Renal cortical epithelial cell (primary cell): Measurements from ENCODE around the gene DCD. TPM values are rescaled to one million over a fixed set of nuclear protein-coding genes. Genes with fewer than 3 reads are reported as not detected.
"Not testable (repeated sequence)": the region's sequence is repeated elsewhere in the genome, so short reads cannot be mapped to it uniquely, and the experiment has no call there.

Experiments used
- DNase-seq: peaks from one replicate; pipeline ENCODE4 v3.0.0-alpha.2; 2011; ENCODE audit warnings: low read depth
- total RNA-seq: library from RNA; depleted of rRNA; stranded (reverse); fragments of >200 nt; gene quantifications from 2 replicates; pipeline ENCODE4 v1.2.3, GENCODE V29; 2014

DCD gene
- not detected in 2 replicates for total RNA-seq

DNA sequence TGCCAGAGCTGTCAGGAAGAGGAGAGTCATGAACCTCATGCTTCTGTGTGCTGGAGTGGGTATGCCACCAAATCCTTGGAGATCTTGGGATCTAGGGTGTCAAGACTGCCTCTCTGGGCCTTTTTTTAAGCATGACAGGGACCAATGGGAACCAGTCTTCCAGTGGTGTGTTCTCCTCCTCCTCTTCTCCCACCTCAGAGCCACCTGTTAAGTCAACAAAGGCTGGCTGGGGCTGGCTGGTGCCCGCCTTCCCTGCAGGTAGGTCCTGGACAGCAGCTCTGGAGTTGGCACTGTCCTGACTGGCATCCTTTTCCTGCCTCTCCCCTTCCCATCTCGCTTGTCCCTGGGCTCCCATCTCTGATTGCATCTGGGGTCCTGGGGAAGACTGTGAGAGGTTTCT, at the start of gene DCD:
DCD (minus strand) TSS at position 101 of the 400 bp plus-strand sequence; CDS start at position 39, 62 bp downstream.
- no peak for DNase-seq

DNA sequence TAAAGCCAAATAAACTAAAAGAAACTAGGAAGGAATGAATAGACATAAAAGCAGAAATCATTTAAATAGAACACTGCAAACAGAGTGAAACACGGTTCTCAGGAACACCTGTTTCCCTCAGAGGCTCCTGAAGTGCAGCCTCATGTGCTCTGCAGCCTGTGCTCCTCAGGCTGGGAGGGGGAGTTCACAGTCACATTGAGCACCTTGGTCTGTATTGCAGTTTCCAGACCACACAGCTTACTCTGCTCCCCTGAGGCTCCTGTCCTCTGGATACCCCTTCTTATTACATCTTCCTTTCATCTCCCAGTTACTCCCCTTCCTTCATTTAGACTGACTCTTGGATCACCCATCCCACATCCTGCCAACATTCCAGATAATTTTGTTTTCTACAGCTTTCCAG, 49.7 kb upstream of the DCD start:
- no peak for DNase-seq

DNA sequence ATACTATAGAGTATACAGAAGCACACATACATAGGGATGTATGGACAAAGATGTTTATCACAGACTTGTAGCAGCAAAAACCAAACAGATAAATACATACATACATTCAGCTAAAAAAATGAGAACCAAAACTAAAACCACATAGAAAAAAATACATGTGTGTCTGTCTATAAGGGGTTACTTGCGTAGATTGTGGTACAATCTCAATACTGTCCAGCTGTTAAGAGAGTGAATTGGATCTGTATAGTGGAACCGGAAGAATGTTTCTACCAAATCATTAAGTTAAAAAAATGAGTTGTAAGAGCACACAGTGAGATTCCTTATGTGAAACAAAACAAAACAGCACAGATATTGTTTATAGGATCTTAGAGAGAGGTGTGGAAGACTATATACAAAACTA, 44.2 kb upstream of the DCD start:
- DNase-seq: no peak

DNA sequence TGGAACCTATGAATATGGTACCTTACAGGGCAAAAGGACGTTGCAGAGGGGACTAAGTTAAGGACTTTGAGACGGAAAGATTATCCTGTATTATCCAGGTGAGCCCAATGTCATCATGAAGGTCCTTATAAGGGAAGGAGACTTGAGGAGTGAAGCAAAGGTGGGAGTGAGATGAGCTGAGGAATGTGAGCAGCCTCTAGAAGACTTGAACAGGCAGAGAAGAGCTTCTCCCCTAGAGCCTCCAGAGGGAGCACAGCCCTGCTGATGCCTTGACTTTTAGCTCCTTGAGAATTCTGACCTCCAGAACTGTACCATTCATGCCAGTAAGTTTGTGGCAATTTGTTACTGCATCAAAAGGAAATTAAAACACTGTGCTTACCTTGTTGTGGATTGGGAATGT, 41.8 kb upstream of the DCD start:
- DNase-seq: no peak

GRCh38 chr12:54689034-54689372, 40.8 kb upstream of the DCD start:
- no peak for DNase-seq

GRCh38 chr12:54688309-54689033, 40.3 kb upstream of the DCD start:
- no peak for DNase-seq

DNA sequence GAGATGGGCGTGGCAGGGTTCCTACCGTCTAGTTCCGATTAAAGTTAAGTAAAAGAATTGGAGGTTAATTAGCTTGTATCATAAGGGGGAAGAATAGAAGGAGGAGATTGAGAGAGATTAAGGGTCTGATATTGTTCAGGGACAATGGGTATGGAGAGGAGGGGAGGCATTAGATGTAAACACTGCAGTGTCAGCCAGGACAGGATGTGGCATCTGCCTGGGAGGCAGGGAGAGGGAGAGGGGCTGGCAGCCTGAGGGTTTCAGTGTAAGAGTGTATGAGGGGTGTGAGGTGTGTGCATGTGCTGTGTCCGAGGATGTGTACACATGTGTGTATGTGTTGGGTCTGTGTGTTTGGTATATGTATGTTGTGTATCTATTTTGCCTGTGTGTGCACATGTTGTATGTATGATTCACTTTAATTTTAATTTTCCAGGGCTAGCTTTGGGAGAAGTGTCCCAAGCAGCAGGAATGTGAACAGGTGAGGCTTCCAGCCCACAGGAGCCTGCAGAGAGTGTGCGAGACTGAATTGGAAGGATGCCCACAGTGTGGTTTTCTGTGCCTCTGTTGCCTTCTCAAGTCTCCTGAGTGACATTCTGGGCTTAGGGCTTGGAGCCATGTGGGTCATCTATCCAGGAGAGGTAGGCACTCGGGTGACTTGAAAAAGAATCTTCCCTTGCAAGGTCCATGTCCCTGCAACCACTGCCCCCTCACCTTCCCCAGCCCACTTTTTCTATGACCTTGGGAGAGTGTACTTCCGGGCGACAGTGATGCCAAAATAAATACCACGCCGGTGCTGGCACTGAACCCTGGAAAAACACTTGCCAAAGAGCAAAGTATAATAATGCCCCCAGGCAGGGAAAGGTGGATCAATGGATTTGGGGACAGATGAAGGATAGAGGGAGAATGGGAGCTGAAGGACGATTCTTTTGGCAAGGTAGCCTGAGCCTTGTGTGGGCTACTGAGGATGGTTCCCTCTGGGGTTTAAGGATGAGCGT, 36.8 kb upstream of the DCD start:
- DNase-seq: no peak

GRCh38 chr12:54683398-54683797, 35.2 kb upstream of the DCD start:
- DNase-seq: no peak

GRCh38 chr12:54682674-54683073, 34.5 kb upstream of the DCD start:
- DNase-seq: no peak

GRCh38 chr12:54680374-54680773, 32.2 kb upstream of the DCD start:
- peak; percentile 20 for DNase-seq

DNA sequence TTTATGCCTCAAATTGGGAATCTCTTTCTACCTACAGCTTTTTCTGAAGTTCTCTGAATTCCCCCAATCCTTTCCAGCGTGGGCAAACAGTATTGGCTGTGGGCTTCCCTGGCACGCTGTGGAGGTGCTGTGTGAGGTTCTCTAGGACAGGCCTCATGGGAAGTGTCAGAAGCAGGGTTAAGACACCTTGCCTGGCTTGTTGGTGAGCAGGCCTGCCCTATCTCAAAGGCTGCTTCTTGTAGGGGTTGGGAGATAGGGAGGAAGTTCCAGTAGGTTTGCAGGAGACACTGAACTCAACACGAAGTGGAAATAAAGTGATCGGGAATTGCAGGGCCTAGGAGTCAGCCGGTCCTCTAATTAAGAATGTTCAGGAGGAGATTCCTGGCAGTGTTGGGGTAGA, 30.0 kb upstream of the DCD start:
- DNase-seq: no peak

GRCh38 chr12:54667945-54668344, 19.8 kb upstream of the DCD start:
- no peak for DNase-seq

DNA sequence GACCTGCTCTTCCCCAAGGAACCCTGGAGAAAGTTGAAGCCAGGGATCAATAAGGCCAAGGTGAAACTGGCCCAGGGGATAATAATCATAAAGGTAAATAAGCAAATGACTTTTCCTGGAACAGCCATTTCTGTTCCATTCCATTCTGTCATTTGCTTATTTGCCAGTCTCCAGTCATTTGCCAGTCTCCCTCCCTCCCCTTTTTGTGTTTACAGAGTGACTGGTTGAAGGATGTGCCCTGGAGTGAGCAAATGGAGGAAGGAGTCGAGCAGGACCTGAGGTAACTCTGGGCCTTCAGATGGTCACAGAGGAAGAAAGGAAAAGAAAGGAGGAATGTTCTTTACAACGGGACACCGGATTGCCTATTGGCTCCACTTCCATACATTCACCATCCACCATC, 17.8 kb upstream of the DCD start:
- no peak for DNase-seq

DNA sequence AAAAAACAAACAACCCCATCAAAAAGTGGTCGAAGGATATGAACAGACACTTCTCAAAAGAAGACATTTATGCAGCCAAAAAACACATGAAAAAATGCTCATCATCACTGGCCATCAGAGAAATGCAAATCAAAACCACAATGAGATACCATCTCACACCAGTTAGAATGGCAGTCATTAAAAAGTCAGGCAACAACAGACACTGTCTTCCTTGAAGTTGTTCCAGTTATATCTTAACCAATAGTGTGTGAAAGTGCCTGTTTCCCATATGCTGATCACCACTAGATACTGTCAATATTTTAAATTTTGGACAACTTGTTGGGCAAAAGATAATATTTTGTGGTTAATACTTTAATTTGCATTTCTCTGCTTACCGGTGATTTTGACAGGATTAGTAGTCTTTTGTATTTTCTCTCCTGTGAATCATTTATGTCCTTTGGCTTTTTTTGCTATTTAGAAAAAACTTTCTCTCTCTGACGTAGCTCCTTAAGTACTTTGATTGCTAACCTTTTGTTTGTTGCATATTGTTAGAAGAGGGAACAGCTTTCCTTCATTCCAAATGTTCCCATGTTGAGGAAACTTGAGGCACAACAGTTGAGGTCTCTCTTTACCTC, 17.0 kb upstream of the DCD start:
- not testable (repeated sequence) for DNase-seq

DNA sequence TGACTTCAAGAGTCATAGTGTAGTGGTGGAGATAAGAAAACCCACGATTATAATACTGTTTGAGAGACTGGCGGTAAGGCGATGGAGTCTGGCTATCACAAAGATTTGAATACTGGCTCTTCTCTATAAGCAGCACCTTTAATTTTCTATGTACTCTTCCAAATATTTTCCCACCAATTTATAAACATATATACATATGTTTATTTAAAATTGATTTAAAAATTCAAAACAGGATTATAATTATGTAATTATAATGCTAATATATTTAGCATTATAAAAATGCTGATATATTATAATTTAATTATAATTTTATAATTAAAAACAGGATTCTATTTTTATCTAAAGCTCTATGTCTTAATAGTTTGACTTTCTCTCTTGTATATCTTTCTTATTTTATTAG, 15.4 kb upstream of the DCD start:
- no peak for DNase-seq

DNA sequence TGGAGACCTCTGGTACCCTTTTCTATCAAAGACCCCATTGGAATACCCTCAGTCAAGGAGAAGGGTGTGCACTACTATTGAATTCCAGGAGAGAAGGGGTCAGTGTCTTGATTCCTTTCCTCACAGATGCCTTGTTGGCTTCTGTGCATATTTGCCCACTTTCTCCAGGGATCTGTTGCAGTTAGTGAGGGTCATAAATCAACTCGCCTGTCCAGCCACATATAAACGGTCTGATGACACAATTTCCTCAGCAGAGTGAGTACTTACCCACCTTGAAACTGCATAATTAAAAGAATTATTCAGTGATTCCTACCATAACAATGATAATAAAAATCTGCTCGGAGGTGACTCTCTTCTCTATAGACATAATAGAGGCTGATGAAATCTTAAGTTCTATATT, 13.9 kb upstream of the DCD start:
- no peak for DNase-seq

DNA sequence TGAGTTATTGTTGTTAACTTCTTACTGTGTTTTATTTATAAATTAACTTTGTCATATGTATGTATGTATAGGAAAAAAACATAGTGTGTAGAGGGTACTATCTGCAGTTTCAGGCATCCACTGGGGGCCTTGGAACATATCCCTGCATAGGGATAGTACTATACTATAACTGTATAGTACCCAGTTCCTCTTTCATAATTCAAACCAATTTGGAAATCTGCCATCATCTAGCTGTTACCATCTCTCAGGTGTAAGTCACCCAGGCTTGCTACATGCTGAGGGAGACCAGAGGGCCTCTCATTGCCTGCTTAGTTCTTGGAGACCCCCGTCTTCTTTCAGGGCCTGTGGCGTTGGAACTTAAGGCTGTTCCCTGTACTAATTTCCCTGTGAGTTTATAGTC, 12.9 kb upstream of the DCD start:
- DNase-seq: no peak

GRCh38 chr12:54660320-54660962, 12.3 kb upstream of the DCD start:
- no peak for DNase-seq

DNA sequence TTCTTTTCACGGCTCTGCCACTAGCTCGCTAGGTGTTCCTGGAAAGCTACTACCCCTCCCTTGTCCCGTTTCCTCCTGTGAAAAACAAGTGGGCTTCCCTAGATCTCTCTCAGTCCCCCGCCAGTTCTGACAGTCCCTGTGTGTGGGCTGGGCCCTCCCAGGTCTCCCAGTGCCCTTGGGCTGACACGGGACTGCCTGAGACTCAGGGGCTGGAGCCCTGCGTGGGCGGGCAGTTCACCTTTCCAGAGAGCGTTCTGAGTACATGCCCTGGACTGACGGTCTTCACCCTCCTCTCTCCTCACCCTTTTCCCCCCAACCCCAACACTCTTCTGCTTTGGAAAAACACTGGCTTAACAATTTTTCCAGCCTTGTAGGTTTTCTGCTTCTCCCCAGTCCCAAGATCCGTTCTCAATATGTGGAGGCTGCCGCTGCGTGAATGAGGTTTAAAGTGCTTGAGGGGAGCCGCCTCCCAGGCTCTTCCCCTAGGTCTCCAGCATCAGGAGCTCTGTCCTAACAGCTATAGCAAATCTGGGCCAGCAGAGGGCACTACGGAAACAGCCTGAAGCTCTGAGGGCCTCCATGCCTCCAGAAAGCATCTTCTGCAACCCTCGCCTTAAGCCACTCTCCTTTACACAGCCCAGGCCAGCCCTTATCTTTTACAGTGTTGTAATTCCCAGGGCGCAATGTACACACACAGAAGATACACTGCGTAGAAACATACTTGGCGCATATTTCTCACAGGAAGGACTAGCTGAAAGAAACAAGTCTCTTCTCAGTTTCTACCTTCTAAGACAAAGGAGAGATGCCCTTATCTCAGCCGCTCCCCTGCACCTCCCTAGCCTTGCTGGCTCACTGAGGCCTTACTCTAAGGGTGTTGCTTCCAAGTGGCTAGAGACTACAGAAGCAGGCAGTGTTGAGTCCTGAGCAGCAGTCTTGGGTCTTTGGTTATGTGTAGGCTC, 10.4 kb upstream of the DCD start:
- DNase-seq: peak; percentile 48

DNA sequence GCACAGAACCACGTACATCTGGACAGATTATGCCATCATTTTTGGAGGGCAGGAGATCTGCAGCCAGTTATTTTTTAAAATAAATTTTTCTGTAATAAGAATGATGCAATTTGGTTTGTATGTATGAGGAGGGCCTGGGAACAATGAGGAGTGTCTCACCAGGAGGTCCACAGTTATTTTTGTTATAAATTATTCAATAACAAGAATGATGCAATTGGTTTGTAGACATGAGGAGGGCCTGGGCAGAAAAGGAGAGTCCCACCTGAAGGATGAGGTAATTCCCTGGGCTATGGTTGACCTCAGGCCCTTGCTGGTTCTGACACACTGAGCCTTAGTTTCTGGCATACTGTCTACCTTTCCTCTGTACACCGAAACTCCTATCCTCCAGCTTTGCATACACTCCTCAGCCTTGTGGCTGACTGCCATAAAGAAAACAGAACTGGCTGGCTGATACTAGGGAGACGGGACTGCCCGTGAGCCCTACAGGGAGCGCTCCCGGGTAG, 9.0 kb upstream of the DCD start:
- DNase-seq: peak; percentile 18

DNA sequence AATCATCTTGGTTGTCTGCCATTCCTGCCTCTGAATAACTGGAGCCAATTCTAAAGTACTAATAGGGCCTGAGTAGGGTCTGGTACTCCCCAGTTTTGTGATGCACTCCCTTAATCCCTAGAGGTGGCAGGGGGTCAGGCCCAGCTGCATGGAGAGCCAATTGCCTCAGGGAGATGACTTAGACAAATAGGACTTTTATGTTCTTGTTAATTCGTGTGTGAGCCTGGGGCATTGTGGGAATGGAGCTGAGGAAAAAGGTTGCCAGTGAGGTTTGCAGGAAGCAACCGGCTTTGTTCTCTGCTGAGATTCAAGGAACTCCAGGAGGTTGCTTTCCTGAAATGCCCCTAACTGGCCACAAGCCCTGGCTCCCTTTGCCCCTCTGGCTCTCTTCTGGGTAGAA, 6.8 kb upstream of the DCD start:
- peak; percentile 53 for DNase-seq
